Esophagus squamous epithelium (tissue), 4 donors: ENCODE measurements around the gene NR5A2.

Source experiments
- POLR2A ChIP-seq, 4 donors: fragments of 450-650 bp; IDR thresholded peaks; one replicate each; pipeline ENCODE4 v1.6.1; 2017; ENCODE audit warnings: antibody characterized with exemption in 4 of 4, mild to moderate bottlenecking in 4 of 4, moderate library complexity in 3 of 4
- TF ChIP-seq, protein P1 (sequence below), 6 experiments: fragments of 450-650 bp in 4 of 6; fragments of 200-600 bp in 2 of 6; sonication (generic) in 2 of 6; IDR thresholded peaks; one replicate each; pipeline ENCODE4 v1.5.1; 2016 to 2019; ENCODE audit warnings: antibody characterized with exemption in 6 of 6, mild to moderate bottlenecking in 4 of 6, moderate library complexity in 4 of 6

DNA sequence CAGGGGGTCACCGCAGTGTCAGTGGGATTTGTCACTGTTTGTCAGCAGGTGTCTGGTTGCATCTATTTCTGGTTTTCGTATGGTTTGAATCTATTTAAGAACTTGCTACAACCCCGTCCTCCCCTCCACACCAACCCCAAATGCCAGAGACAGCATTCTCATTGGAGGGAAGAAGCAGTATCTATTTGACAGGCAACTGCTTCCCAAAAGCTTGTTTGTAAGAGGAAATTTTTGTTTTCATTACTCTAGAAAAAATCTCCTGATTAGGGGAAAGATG is 54.4 kb downstream of the NR5A2 start:
- TF ChIP-seq, protein P1, sequence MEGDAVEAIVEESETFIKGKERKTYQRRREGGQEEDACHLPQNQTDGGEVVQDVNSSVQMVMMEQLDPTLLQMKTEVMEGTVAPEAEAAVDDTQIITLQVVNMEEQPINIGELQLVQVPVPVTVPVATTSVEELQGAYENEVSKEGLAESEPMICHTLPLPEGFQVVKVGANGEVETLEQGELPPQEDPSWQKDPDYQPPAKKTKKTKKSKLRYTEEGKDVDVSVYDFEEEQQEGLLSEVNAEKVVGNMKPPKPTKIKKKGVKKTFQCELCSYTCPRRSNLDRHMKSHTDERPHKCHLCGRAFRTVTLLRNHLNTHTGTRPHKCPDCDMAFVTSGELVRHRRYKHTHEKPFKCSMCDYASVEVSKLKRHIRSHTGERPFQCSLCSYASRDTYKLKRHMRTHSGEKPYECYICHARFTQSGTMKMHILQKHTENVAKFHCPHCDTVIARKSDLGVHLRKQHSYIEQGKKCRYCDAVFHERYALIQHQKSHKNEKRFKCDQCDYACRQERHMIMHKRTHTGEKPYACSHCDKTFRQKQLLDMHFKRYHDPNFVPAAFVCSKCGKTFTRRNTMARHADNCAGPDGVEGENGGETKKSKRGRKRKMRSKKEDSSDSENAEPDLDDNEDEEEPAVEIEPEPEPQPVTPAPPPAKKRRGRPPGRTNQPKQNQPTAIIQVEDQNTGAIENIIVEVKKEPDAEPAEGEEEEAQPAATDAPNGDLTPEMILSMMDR (IDR thresholded peaks at IDR 0.05) = no peak
- no peak for TF ChIP-seq POLR2A (IDR thresholded peaks at IDR 0.05)
